SU-DHL-6 (cell line): ENCODE results near the gene AGAP9.
"Not testable (repeated sequence)": the region's sequence is repeated elsewhere in the genome, so short reads cannot be mapped to it uniquely, and the experiment has no call there.

Experiments used
- H2AFZ ChIP-seq: fragments of 200-600 bp; sonication (generic); 2 replicates; pipeline ENCODE4 v1.6.1; 2014; ENCODE audit warnings: low read depth, mild to moderate bottlenecking, moderate library complexity, mixed read lengths, antibody characterized with exemption, low read length; ENCODE audit not compliant: severe bottlenecking
- H3F3A ChIP-seq: fragments of 200-600 bp; shearing (Covaris generic); 2 replicates; pipeline ENCODE4 v1.6.0; 2016; ENCODE audit warnings: antibody characterized with exemption, mild to moderate bottlenecking; ENCODE audit not compliant: insufficient read depth
- H3K27ac ChIP-seq: fragments of 200-600 bp; sonication (generic); 2 replicates; pipeline ENCODE4 v1.5.1; 2016; ENCODE audit warnings: low read depth, mild to moderate bottlenecking, low read length, moderate library complexity, mixed read lengths
- H3K27me3 ChIP-seq: fragments of 200-600 bp; sonication (generic), shearing (Covaris generic); 2 replicates; pipeline ENCODE4 v1.6.0; 2014; ENCODE audit warnings: mild to moderate bottlenecking, low read length
- H3K36me3 ChIP-seq: fragments of 200-600 bp; sonication (generic); 2 replicates; pipeline ENCODE4 v1.6.1; 2014; ENCODE audit warnings: mild to moderate bottlenecking, low read length, mixed read lengths
- H3K4me2 ChIP-seq: fragments of 300-600, 200-600 bp; shearing (Covaris generic), sonication (generic); 2 replicates; pipeline ENCODE4 v1.6.0; 2014; ENCODE audit warnings: low read length, low read depth, mild to moderate bottlenecking; ENCODE audit not compliant: poor library complexity, severe bottlenecking
- H3K4me3 ChIP-seq: fragments of 200-600 bp; sonication (generic); 2 replicates; pipeline ENCODE4 v1.5.1; 2014; ENCODE audit warnings: antibody characterized with exemption, low read length, mild to moderate bottlenecking, mixed read lengths; ENCODE audit not compliant: insufficient read depth, poor library complexity, severe bottlenecking
- H3K79me2 ChIP-seq: fragments of 200-600 bp; sonication (generic); 2 replicates; pipeline ENCODE4 v1.6.1; 2014; ENCODE audit warnings: mild to moderate bottlenecking, low read length, moderate library complexity; ENCODE audit not compliant: insufficient read depth
- H3K9ac ChIP-seq: fragments of 200-600 bp; sonication (generic); 2 replicates; pipeline ENCODE4 v1.7.0; 2014; ENCODE audit warnings: mild to moderate bottlenecking, low read length
- H3K9me2 ChIP-seq: fragments of 200-600 bp; sonication (generic); replicated peaks from 2 replicates; pipeline ENCODE4 v1.6.1; 2014; ENCODE audit warnings: low read length; ENCODE audit not compliant: insufficient read depth
- H3K9me3 ChIP-seq: fragments of 200-600 bp; sonication (generic); 2 replicates; pipeline ENCODE4 v1.6.1; 2014; ENCODE audit warnings: low read length, mixed read lengths; ENCODE audit not compliant: insufficient read depth
- H4K20me1 ChIP-seq: fragments of 200-600 bp; sonication (generic); 2 replicates; pipeline ENCODE4 v1.6.1; 2014; ENCODE audit warnings: low read depth, mild to moderate bottlenecking, antibody characterized with exemption, low read length, moderate library complexity, mixed read lengths
- CTCF ChIP-seq: fragments of 200-600 bp; sonication (generic); IDR thresholded peaks from one replicate; pipeline ENCODE4 v1.5.1; 2017; ENCODE audit warnings: antibody characterized with exemption, mild to moderate bottlenecking, low read length, moderate library complexity; ENCODE audit not compliant: insufficient read depth, poor library complexity, severe bottlenecking
- EZH2phosphoT487 ChIP-seq: fragments of 200-600 bp; sonication (generic), shearing (Covaris generic); conservative IDR thresholded peaks from 2 replicates; pipeline ENCODE4 v1.6.1; 2018; ENCODE audit warnings: mild to moderate bottlenecking, antibody characterized with exemption, low read length, moderate library complexity, mixed read lengths

The AGAP9 gene

GRCh38 chr10:47456794-47457527, 66.5 kb downstream of the AGAP9 start:
- H3K27me3 ChIP-seq: no peaks in the 10 kb centered on the region
- TF ChIP-seq EZH2phosphoT487: no peak
- no peak for TF ChIP-seq CTCF
- H3K36me3 ChIP-seq: no peaks in the 10 kb centered on the region
- no peaks in the 10 kb centered on the region for H3K9me3 ChIP-seq
- H3K9me2 ChIP-seq: no peaks in the 10 kb centered on the region
- H3F3A ChIP-seq: no peaks in the 10 kb centered on the region
- no peak overlapping the region for H3K9ac ChIP-seq
- H2AFZ ChIP-seq: no peak overlapping the region
- H3K79me2 ChIP-seq: no peaks in the 10 kb centered on the region
- H3K27ac ChIP-seq: no peak overlapping the region
- H3K4me3 ChIP-seq: no peak overlapping the region
- H3K4me2 ChIP-seq: no peak overlapping the region
- H4K20me1 ChIP-seq: no peaks in the 10 kb centered on the region

GRCh38 chr10:47456079-47456785, 67.2 kb downstream of the AGAP9 start:
- H2AFZ ChIP-seq: no peak overlapping the region
- H3K79me2 ChIP-seq: no peaks in the 10 kb centered on the region
- H3K27me3 ChIP-seq: no peaks in the 10 kb centered on the region
- no peaks in the 10 kb centered on the region for H3K9me2 ChIP-seq
- no peak overlapping the region for H3K27ac ChIP-seq
- H3K9me3 ChIP-seq: no peaks in the 10 kb centered on the region
- H3K9ac ChIP-seq: no peak overlapping the region
- no peaks in the 10 kb centered on the region for H4K20me1 ChIP-seq
- H3F3A ChIP-seq: no peaks in the 10 kb centered on the region
- TF ChIP-seq EZH2phosphoT487: no peak
- TF ChIP-seq CTCF: no peak
- no peak overlapping the region for H3K4me3 ChIP-seq
- no peak overlapping the region for H3K4me2 ChIP-seq
- H3K36me3 ChIP-seq: no peaks in the 10 kb centered on the region

- H3K4me3 ChIP-seq, H4K20me1 ChIP-seq, H3K79me2 ChIP-seq, H3K27ac ChIP-seq, H3K36me3 ChIP-seq, H2AFZ ChIP-seq, H3K9ac ChIP-seq, H3K4me2 ChIP-seq, H3K9me2 ChIP-seq, H3K9me3 ChIP-seq, H3K27me3 ChIP-seq, H3F3A ChIP-seq: not testable (repeated sequence)
Observed at GRCh38 chr10:47455350-47456078, 67.9 kb downstream of the AGAP9 start.

GRCh38 chr10:47454780-47455058, 68.7 kb downstream of the AGAP9 start:
- H3K27me3 ChIP-seq: no peaks in the 10 kb centered on the region
- H3K4me2 ChIP-seq: no peak overlapping the region
- no peak for TF ChIP-seq CTCF
- TF ChIP-seq EZH2phosphoT487: no peak
- no peak overlapping the region for H3K4me3 ChIP-seq
- no peaks in the 10 kb centered on the region for H4K20me1 ChIP-seq
- no peaks in the 10 kb centered on the region for H3K9me3 ChIP-seq
- no peaks in the 10 kb centered on the region for H3F3A ChIP-seq
- H3K27ac ChIP-seq: no peak overlapping the region
- H3K9me2 ChIP-seq: no peaks in the 10 kb centered on the region
- no peaks in the 10 kb centered on the region for H3K36me3 ChIP-seq
- no peak overlapping the region for H2AFZ ChIP-seq
- H3K79me2 ChIP-seq: no peaks in the 10 kb centered on the region
- H3K9ac ChIP-seq: no peak overlapping the region
